Smooth muscle cell (in vitro differentiated cells): ENCODE data around the gene SPPL2B. TPM values are rescaled to one million over a fixed set of nuclear protein-coding genes. Genes with fewer than 3 reads are reported as not detected.

ENCODE experiments used
- DNase-seq: peaks from one replicate; lab custom pipeline; 2025; ENCODE audit not compliant: unreplicated experiment; lab: John Stamatoyannopoulos, UW
- H2AFZ ChIP-seq: fragments of 200-600 bp; sonication (generic); 2 replicates; pipeline ENCODE4 v1.6.0; 2016; ENCODE audit warnings: antibody characterized with exemption, low read depth, mild to moderate bottlenecking
- H3F3A ChIP-seq: fragments of 200-600 bp; sonication (generic); 2 replicates; pipeline ENCODE4 v1.6.0; 2017; ENCODE audit warnings: antibody characterized with exemption, low read depth
- H3K27ac ChIP-seq: fragments of 200-600 bp; sonication (generic); 2 replicates; pipeline ENCODE4 v1.5.1; 2016; ENCODE audit warnings: low read depth, mild to moderate bottlenecking
- H3K27me3 ChIP-seq: fragments of 200-600 bp; sonication (generic); 2 replicates; pipeline ENCODE4 v1.6.1; 2016; ENCODE audit warnings: low read depth, mild to moderate bottlenecking
- H3K36me3 ChIP-seq: fragments of 200-600 bp; sonication (generic); 2 replicates; pipeline ENCODE4 v1.5.1; 2016; ENCODE audit warnings: low read depth
- H3K4me1 ChIP-seq: fragments of 200-600 bp; sonication (generic); 2 replicates; pipeline ENCODE4 v1.5.1; 2016; ENCODE audit warnings: low read depth
- H3K4me2 ChIP-seq: fragments of 200-600 bp; sonication (generic); 2 replicates; pipeline ENCODE4 v1.6.0; 2016; ENCODE audit warnings: mild to moderate bottlenecking
- H3K4me3 ChIP-seq: fragments of 200-600 bp; sonication (generic); 2 replicates; pipeline ENCODE4 v1.5.1; 2016; ENCODE audit warnings: mild to moderate bottlenecking
- H3K79me2 ChIP-seq: fragments of 200-600 bp; sonication (generic); 2 replicates; pipeline ENCODE4 v1.6.0; 2016; ENCODE audit warnings: low read depth, mild to moderate bottlenecking
- H3K9ac ChIP-seq: fragments of 200-600 bp; sonication (generic); 2 replicates; pipeline ENCODE4 v1.6.0; 2016; ENCODE audit warnings: low read depth
- H3K9me3 ChIP-seq: fragments of 200-600 bp; sonication (generic); replicated peaks from 2 replicates; pipeline ENCODE4 v1.5.1; 2016; ENCODE audit warnings: low read depth
- H4K20me1 ChIP-seq: fragments of 200-600 bp; sonication (generic); 2 replicates; pipeline ENCODE4 v1.6.0; 2016; ENCODE audit warnings: low read depth
- CTCF ChIP-seq: fragments of 200-600 bp; sonication (generic); IDR thresholded peaks from 2 replicates; pipeline ENCODE4 v1.5.1; 2017; ENCODE audit warnings: borderline replicate concordance, mild to moderate bottlenecking, antibody characterized with exemption; ENCODE audit not compliant: insufficient read depth, poor library complexity, severe bottlenecking
- WGBS: methylation state at CpG from one replicate; pipeline ENCODE4 v1.1.7; 2016; ENCODE audit warnings: low lambda C conversion rate; 5-methylcytosine and 5-hydroxymethylcytosine counted together
- polyA plus RNA-seq: library from polyadenylated mRNA; unstranded; fragments of >200 nt; fragmentation: Nextera tagmentation; extraction: Ambion mirVana; gene quantifications from 2 replicates; pipeline ENCODE4 v1.2.1, GENCODE V29; 2016
- total RNA-seq: library from RNA; depleted of rRNA; stranded (reverse); fragments of >200 nt; gene quantifications from 2 replicates; pipeline ENCODE4 v1.2.3, GENCODE V29; 2014

The SPPL2B gene
- total and polyA plus RNA-seq, 2 experiments from 2014 or later = 53.6 to 54.7 TPM

- WGBS = 95% methylated on average over 6 of the region's 6 CpGs
- DNase-seq = no peak
- no peak overlapping the region for H2AFZ ChIP-seq
- H3K27me3 ChIP-seq = no peaks in the 10 kb centered on the region
- no peak overlapping the region for H3K4me2 ChIP-seq
- no peaks in the 10 kb centered on the region for H3K9me3 ChIP-seq
- no peaks in the 10 kb centered on the region for H3K36me3 ChIP-seq
- no peak for TF ChIP-seq CTCF
- H3K4me1 ChIP-seq = no peaks in the 10 kb centered on the region
- H3K27ac ChIP-seq = no peak overlapping the region
- no peak overlapping the region for H3K4me3 ChIP-seq
- H3K79me2 ChIP-seq = no peaks in the 10 kb centered on the region
- no peaks in the 10 kb centered on the region for H3F3A ChIP-seq
- H4K20me1 ChIP-seq = peaks cover 4% of the 10 kb centered on the region
- H3K9ac ChIP-seq = no peak overlapping the region
These were observed 9.6 kb upstream of the SPPL2B start for GRCh38 chr19:2318923-2319322.

DNA sequence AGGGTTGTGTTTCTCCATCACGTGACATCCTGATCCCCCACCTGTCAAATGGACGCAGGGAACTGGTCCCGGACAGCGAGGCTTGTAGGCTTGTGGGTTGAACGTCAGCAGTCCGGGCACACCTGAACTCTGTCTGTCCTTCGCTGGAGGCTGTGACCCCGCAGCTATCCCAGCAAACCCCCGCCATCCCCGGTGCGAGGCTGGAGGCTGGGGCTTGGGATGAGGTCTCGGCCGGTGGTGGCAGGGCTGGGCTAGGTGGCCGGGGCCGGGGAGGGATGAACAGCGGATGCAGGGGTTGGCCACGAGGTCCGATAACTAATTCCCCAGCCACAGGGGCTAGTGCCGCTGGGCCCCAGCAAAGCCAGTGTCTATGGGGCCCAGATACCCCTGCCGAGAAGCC lies 8.9 kb upstream of the SPPL2B start:
- Histone ChIP-seq H3K9me3 (no peaks in the 10 kb centered on the region), H3K36me3 (no peaks in the 10 kb centered on the region), H3K79me2 (no peaks in the 10 kb centered on the region), H3K4me1 (no peaks in the 10 kb centered on the region), H3K4me2 (no peak overlapping the region), H3K4me3 (no peak overlapping the region), H4K20me1 (peaks cover 4% of the 10 kb centered on the region), H2AFZ (no peak overlapping the region), H3K27me3 (no peaks in the 10 kb centered on the region), H3F3A (no peaks in the 10 kb centered on the region), H3K9ac (no peak overlapping the region), H3K27ac (no peak overlapping the region)
- TF ChIP-seq CTCF = no peak
- 92% methylated on average over 15 of the region's 20 CpGs for WGBS
- DNase-seq = no peak

- no peak overlapping the region for H3K9ac ChIP-seq
- H3F3A ChIP-seq = no peaks in the 10 kb centered on the region
- no peak for TF ChIP-seq CTCF
- no peak overlapping the region for H3K27ac ChIP-seq
- H3K4me1 ChIP-seq = no peaks in the 10 kb centered on the region
- no peak overlapping the region for H2AFZ ChIP-seq
- no peaks in the 10 kb centered on the region for H3K9me3 ChIP-seq
- H3K4me2 ChIP-seq = no peak overlapping the region
- WGBS = 76% methylated on average over 12 of the region's 12 CpGs
- no peaks in the 10 kb centered on the region for H3K36me3 ChIP-seq
- no peak for DNase-seq
- no peak overlapping the region for H3K4me3 ChIP-seq
- H3K79me2 ChIP-seq = no peaks in the 10 kb centered on the region
- H4K20me1 ChIP-seq = peaks cover 4% of the 10 kb centered on the region
- no peaks in the 10 kb centered on the region for H3K27me3 ChIP-seq
These were observed 8.4 kb upstream of the SPPL2B start for GRCh38 chr19:2320049-2320448.

- H3K79me2 ChIP-seq = peaks cover 4% of the 10 kb centered on the region
- H2AFZ ChIP-seq = no peak overlapping the region
- no peak overlapping the region for H3K9ac ChIP-seq
- H3K4me2 ChIP-seq = no peak overlapping the region
- peaks cover 4% of the 10 kb centered on the region for H4K20me1 ChIP-seq
- no peak overlapping the region for H3K4me3 ChIP-seq
- no peaks in the 10 kb centered on the region for H3K27me3 ChIP-seq
- no peaks in the 10 kb centered on the region for H3K36me3 ChIP-seq
- no peaks in the 10 kb centered on the region for H3K4me1 ChIP-seq
- no peaks in the 10 kb centered on the region for H3F3A ChIP-seq
- H3K9me3 ChIP-seq = no peaks in the 10 kb centered on the region
- H3K27ac ChIP-seq = no peak overlapping the region
- no peak for DNase-seq
- 97% methylated on average over 12 of the region's 12 CpGs for WGBS
- no peak for TF ChIP-seq CTCF
These were observed 7.5 kb upstream of the SPPL2B start for GRCh38 chr19:2320939-2321338.
